PFSK-1 (cell line): Measurements from ENCODE around the gene CADM2.

Source experiments
- FOXP2 ChIP-seq: optimal IDR thresholded peaks from 2 replicates; pipeline ENCODE3; 2011; ENCODE audit warnings: borderline replicate concordance, control low read depth, inconsistent platforms; ENCODE audit not compliant: insufficient read depth; ENCODE audit errors: extremely low read length, extremely low read depth
- POLR2AphosphoS5 ChIP-seq: IDR thresholded peaks from 2 replicates; pipeline ENCODE4 v1.6.1; 2012; ENCODE audit warnings: low read depth, mild to moderate bottlenecking, control low read depth, low read length, moderate library complexity
- SIN3A ChIP-seq: IDR thresholded peaks from 2 replicates; pipeline ENCODE4 v1.6.1; 2012; ENCODE audit warnings: mild to moderate bottlenecking, low read length, moderate library complexity, borderline replicate concordance; ENCODE audit not compliant: insufficient read depth
- TAF1 ChIP-seq: IDR thresholded peaks from 2 replicates; pipeline ENCODE4 v1.6.1; 2012; ENCODE audit warnings: low read length, control low read depth, borderline replicate concordance; ENCODE audit not compliant: insufficient read depth
- TF ChIP-seq, protein P1 (sequence below), 2 experiments: IDR thresholded peaks; 2 replicates each; pipeline versions ENCODE4 v1.6.1 to v1.8.0; 2011 to 2012; ENCODE audit warnings: low read depth in 2 of 2, low read length in 2 of 2, control low read depth in 1 of 2, inconsistent platforms in 1 of 2, mild to moderate bottlenecking in 1 of 2, moderate library complexity in 1 of 2; ENCODE audit not compliant: insufficient read depth in 1 of 2

GRCh38 chr3:84959470-84960271 is 882 bp downstream of the CADM2 start:
- TF ChIP-seq, protein P1, sequence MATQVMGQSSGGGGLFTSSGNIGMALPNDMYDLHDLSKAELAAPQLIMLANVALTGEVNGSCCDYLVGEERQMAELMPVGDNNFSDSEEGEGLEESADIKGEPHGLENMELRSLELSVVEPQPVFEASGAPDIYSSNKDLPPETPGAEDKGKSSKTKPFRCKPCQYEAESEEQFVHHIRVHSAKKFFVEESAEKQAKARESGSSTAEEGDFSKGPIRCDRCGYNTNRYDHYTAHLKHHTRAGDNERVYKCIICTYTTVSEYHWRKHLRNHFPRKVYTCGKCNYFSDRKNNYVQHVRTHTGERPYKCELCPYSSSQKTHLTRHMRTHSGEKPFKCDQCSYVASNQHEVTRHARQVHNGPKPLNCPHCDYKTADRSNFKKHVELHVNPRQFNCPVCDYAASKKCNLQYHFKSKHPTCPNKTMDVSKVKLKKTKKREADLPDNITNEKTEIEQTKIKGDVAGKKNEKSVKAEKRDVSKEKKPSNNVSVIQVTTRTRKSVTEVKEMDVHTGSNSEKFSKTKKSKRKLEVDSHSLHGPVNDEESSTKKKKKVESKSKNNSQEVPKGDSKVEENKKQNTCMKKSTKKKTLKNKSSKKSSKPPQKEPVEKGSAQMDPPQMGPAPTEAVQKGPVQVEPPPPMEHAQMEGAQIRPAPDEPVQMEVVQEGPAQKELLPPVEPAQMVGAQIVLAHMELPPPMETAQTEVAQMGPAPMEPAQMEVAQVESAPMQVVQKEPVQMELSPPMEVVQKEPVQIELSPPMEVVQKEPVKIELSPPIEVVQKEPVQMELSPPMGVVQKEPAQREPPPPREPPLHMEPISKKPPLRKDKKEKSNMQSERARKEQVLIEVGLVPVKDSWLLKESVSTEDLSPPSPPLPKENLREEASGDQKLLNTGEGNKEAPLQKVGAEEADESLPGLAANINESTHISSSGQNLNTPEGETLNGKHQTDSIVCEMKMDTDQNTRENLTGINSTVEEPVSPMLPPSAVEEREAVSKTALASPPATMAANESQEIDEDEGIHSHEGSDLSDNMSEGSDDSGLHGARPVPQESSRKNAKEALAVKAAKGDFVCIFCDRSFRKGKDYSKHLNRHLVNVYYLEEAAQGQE (IDR thresholded peaks at IDR 0.05; ENCODE audit: insufficient read depth in 1 of 2, low read depth in 2 of 2, low read length in 2 of 2), result no peak
- TF ChIP-seq TAF1 (no peak), SIN3A (no peak), POLR2AphosphoS5 (no peak), FOXP2 (no peak)
